Panc1 (cell line): Measurements from ENCODE around the gene ITGA4.

Source experiments
- POLR2AphosphoS5 ChIP-seq: IDR thresholded peaks from 2 replicates; pipeline ENCODE4 v1.6.1; 2012; ENCODE audit warnings: mild to moderate bottlenecking, low read depth, low read length, moderate library complexity
- TF ChIP-seq, protein P1 (sequence below): fragments of 450-650 bp; IDR thresholded peaks from 2 replicates; pipeline ENCODE4 v1.5.1; 2017; ENCODE audit warnings: mild to moderate bottlenecking
- TF ChIP-seq, protein P2 (sequence below), 2 experiments: IDR thresholded peaks; 2 replicates each; pipeline ENCODE4 v1.6.1; 2011 to 2012; ENCODE audit warnings: low read depth in 2 of 2, control low read depth in 1 of 2, low read length in 1 of 2, mild to moderate bottlenecking in 1 of 2, moderate library complexity in 1 of 2; ENCODE audit not compliant: insufficient read depth in 1 of 2

DNA sequence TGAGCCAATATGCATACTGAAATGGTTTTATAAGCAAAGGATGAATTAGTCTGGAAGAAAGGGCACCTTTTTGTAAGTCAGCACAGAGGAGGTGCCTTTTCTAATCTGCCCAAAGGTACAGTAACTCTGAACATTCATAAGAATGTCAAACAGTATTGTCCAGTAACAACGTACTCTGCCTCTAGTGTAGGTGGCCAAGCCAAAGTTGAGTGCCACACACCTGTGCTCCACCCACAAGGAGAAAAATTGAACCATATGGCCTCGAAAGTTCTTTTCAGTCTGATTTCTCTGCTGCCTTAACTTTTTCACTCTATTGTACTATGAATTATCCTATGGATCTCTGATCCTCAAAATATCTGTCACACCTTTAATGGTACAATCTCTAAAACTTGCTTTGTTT is 112.9 kb downstream of the ITGA4 start:
- TF ChIP-seq, protein P1, sequence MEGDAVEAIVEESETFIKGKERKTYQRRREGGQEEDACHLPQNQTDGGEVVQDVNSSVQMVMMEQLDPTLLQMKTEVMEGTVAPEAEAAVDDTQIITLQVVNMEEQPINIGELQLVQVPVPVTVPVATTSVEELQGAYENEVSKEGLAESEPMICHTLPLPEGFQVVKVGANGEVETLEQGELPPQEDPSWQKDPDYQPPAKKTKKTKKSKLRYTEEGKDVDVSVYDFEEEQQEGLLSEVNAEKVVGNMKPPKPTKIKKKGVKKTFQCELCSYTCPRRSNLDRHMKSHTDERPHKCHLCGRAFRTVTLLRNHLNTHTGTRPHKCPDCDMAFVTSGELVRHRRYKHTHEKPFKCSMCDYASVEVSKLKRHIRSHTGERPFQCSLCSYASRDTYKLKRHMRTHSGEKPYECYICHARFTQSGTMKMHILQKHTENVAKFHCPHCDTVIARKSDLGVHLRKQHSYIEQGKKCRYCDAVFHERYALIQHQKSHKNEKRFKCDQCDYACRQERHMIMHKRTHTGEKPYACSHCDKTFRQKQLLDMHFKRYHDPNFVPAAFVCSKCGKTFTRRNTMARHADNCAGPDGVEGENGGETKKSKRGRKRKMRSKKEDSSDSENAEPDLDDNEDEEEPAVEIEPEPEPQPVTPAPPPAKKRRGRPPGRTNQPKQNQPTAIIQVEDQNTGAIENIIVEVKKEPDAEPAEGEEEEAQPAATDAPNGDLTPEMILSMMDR = no peak
- TF ChIP-seq POLR2AphosphoS5 = no peak
- TF ChIP-seq, protein P2, sequence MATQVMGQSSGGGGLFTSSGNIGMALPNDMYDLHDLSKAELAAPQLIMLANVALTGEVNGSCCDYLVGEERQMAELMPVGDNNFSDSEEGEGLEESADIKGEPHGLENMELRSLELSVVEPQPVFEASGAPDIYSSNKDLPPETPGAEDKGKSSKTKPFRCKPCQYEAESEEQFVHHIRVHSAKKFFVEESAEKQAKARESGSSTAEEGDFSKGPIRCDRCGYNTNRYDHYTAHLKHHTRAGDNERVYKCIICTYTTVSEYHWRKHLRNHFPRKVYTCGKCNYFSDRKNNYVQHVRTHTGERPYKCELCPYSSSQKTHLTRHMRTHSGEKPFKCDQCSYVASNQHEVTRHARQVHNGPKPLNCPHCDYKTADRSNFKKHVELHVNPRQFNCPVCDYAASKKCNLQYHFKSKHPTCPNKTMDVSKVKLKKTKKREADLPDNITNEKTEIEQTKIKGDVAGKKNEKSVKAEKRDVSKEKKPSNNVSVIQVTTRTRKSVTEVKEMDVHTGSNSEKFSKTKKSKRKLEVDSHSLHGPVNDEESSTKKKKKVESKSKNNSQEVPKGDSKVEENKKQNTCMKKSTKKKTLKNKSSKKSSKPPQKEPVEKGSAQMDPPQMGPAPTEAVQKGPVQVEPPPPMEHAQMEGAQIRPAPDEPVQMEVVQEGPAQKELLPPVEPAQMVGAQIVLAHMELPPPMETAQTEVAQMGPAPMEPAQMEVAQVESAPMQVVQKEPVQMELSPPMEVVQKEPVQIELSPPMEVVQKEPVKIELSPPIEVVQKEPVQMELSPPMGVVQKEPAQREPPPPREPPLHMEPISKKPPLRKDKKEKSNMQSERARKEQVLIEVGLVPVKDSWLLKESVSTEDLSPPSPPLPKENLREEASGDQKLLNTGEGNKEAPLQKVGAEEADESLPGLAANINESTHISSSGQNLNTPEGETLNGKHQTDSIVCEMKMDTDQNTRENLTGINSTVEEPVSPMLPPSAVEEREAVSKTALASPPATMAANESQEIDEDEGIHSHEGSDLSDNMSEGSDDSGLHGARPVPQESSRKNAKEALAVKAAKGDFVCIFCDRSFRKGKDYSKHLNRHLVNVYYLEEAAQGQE (IDR thresholded peaks at IDR 0.05; ENCODE audit: insufficient read depth in 1 of 2, low read depth in 2 of 2, low read length in 1 of 2) = no peak
